Endodermal cell (in vitro differentiated cells): ENCODE measurements around the gene EPB41. TPM values are rescaled to one million over a fixed set of nuclear protein-coding genes. Genes with fewer than 3 reads are reported as not detected.

Source experiments
- DNase-seq: peaks from one replicate; pipeline ENCODE4 v3.0.0-alpha.2; 2017
- H3K27ac ChIP-seq: 2 replicates; pipeline ENCODE4 v1.5.1; 2013; ENCODE audit warnings: mild to moderate bottlenecking, low read depth, low read length, moderate library complexity
- H3K27me3 ChIP-seq: 2 replicates; pipeline ENCODE4 v1.6.1; 2013; ENCODE audit warnings: mild to moderate bottlenecking, low read length, moderate library complexity; ENCODE audit not compliant: insufficient read depth, control insufficient read depth, poor library complexity, severe bottlenecking
- H3K36me3 ChIP-seq: 2 replicates; pipeline ENCODE4 v1.7.0; 2013; ENCODE audit warnings: mild to moderate bottlenecking, low read length, moderate library complexity; ENCODE audit not compliant: control insufficient read depth, insufficient read depth
- H3K4me1 ChIP-seq: one replicate; pipeline ENCODE4 v1.7.0; 2013; ENCODE audit warnings: low read length; ENCODE audit not compliant: control insufficient read depth, insufficient read depth
- H3K4me3 ChIP-seq: 2 replicates; pipeline ENCODE4 v1.5.1; 2013; ENCODE audit warnings: mild to moderate bottlenecking, low read length, moderate library complexity
- H3K9ac ChIP-seq: 2 replicates; pipeline ENCODE4 v1.6.1; 2013; ENCODE audit warnings: mild to moderate bottlenecking, low read length, moderate library complexity; ENCODE audit not compliant: poor library complexity, severe bottlenecking; ENCODE audit errors: extremely low read depth
- H3K9me3 ChIP-seq: 2 replicates; pipeline ENCODE4 v1.6.1; 2013; ENCODE audit warnings: mild to moderate bottlenecking, low read length, moderate library complexity; ENCODE audit not compliant: control insufficient read depth
- H3K27ac Mint-ChIP-seq: 2 replicates; pipeline ENCODE4 v1.8.0; 2020; ENCODE audit warnings: mixed read lengths
- H3K27me3 Mint-ChIP-seq: 2 replicates; pipeline ENCODE4 v1.8.0; 2021; ENCODE audit warnings: mild to moderate bottlenecking, mixed read lengths; ENCODE audit not compliant: insufficient read depth
- H3K36me3 Mint-ChIP-seq: 2 replicates; pipeline ENCODE4 v1.8.0; 2020; ENCODE audit warnings: low read depth, mixed read lengths
- H3K4me1 Mint-ChIP-seq: 2 replicates; pipeline ENCODE4 v1.8.0; 2020; ENCODE audit warnings: mixed read lengths
- H3K4me3 Mint-ChIP-seq: 2 replicates; pipeline ENCODE4 v1.8.0; 2020; ENCODE audit warnings: mild to moderate bottlenecking, moderate library complexity, mixed read lengths
- H3K9me3 Mint-ChIP-seq: 2 replicates; pipeline ENCODE4 v1.8.0; 2020; ENCODE audit warnings: mild to moderate bottlenecking, mixed read lengths
- WGBS, 2 experiments: methylation state at CpG; one replicate each; pipeline versions ENCODE4 v1.1.5 to v1.1.7; 2013; ENCODE audit warnings: missing lambda C conversion rate in 2 of 2, mixed read lengths in 1 of 2; ENCODE audit not compliant: insufficient coverage in 1 of 2, insufficient read length in 1 of 2; 5-methylcytosine and 5-hydroxymethylcytosine counted together
- total RNA-seq, 2 donors: library from RNA; stranded (reverse); fragmentation: NEBNext Ultra II Directional in 1 of 2; extraction: Animal tissue kit (Norgen Biotek cat#: 25700) in 1 of 2; gene quantifications; 2 replicates in 1 of 2; 3 replicates in 1 of 2; pipeline ENCODE4 v1.2.1, GENCODE V29; 2021
- TF ChIP-seq, protein P1 (sequence below): fragments of 200-600 bp; sonication (generic); conservative IDR thresholded peaks from 2 replicates; pipeline ENCODE4 v1.5.0; 2021; ENCODE audit warnings: antibody characterized with exemption, mild to moderate bottlenecking

Gene EPB41
- total RNA-seq, 2 donors from 2014 or later = 60.3 to 91.0 TPM

DNA sequence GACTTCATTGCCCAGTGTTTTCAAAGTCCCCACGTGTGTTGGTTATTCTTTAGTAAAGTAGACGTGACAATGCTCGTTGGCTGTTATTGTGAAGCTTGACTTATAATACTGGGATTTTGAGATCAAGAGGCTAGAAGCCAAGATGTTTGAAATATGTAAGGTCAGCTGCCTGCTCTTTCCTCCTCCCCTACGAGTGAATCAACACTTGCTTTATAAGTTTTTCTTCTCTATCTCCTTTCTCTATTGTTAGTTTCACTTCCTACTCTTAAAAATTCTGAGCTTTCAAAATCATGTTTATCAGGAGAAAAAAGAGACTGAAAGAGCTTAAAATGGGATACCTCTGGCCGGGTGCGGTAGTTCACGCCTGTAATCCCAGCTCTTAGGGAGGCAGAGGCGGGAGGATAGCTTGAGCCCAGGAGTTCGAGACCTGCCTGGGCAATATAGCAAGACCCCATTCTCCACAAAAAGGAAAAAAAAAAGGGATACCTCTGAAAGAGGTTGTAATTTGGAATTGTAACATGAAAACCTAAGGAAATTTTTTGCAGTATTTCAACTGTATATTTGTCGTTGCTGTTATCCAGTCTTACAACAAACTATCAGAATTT, 72.0 kb downstream of the EPB41 start:
- Histone ChIP-seq H3K4me1 (no peaks in the 10 kb centered on the region), H3K27ac (no peak overlapping the region), H3K4me3 (no peak overlapping the region), H3K27me3 (no peaks in the 10 kb centered on the region), H3K9ac (no peak overlapping the region), H3K36me3 (peaks cover 5% of the 10 kb centered on the region), H3K9me3 (peaks cover 18% of the 10 kb centered on the region)
- H3K27me3 Mint-ChIP-seq = no peaks in the 10 kb centered on the region
- H3K36me3 Mint-ChIP-seq = peaks cover 5% of the 10 kb centered on the region
- no peak overlapping the region for H3K4me3 Mint-ChIP-seq
- no peak overlapping the region for H3K27ac Mint-ChIP-seq
- 80 to 92% methylated on average over 1 to 9 of the region's 10 CpGs for WGBS, 2 experiments
- peaks cover 25% of the 10 kb centered on the region for H3K4me1 Mint-ChIP-seq
- no peak for DNase-seq
- TF ChIP-seq, protein P1, sequence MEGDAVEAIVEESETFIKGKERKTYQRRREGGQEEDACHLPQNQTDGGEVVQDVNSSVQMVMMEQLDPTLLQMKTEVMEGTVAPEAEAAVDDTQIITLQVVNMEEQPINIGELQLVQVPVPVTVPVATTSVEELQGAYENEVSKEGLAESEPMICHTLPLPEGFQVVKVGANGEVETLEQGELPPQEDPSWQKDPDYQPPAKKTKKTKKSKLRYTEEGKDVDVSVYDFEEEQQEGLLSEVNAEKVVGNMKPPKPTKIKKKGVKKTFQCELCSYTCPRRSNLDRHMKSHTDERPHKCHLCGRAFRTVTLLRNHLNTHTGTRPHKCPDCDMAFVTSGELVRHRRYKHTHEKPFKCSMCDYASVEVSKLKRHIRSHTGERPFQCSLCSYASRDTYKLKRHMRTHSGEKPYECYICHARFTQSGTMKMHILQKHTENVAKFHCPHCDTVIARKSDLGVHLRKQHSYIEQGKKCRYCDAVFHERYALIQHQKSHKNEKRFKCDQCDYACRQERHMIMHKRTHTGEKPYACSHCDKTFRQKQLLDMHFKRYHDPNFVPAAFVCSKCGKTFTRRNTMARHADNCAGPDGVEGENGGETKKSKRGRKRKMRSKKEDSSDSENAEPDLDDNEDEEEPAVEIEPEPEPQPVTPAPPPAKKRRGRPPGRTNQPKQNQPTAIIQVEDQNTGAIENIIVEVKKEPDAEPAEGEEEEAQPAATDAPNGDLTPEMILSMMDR = no peak
- H3K9me3 Mint-ChIP-seq = no peaks in the 10 kb centered on the region

DNA sequence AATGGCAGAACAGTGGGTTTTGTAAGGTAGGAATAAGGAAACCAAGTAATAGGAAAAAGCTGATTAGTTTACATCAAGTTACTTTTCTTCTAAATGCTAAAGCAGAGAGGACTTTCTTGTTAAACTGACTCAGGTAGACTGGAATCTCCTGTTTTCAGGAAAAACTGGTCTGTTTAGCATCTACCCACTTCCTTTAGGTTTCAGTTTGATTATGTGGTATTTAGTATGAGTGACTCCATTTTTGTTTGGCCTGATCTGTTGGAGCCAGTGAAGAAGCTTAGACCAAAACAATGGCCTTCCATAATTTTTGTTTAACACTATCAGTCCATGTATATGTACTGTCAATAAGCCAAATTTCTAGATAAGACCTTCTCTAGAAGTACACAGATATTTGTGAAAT, 88.4 kb downstream of the EPB41 start:
- H3K9me3 ChIP-seq = no peaks in the 10 kb centered on the region
- no peak overlapping the region for H3K9ac ChIP-seq
- DNase-seq = no peak
- Mint-ChIP-seq H3K4me1 (peaks cover 5% of the 10 kb centered on the region), H3K27me3 (no peaks in the 10 kb centered on the region), H3K4me3 (no peak overlapping the region), H3K36me3 (peaks cover 29% of the 10 kb centered on the region), H3K9me3 (no peaks in the 10 kb centered on the region), H3K27ac (no peak overlapping the region)
- TF ChIP-seq, protein P1 = no peak
- H3K4me3 ChIP-seq = no peak overlapping the region
- no peaks in the 10 kb centered on the region for H3K36me3 ChIP-seq
- H3K27ac ChIP-seq = no peak overlapping the region
- no peaks in the 10 kb centered on the region for H3K4me1 ChIP-seq
- no peaks in the 10 kb centered on the region for H3K27me3 ChIP-seq

DNA sequence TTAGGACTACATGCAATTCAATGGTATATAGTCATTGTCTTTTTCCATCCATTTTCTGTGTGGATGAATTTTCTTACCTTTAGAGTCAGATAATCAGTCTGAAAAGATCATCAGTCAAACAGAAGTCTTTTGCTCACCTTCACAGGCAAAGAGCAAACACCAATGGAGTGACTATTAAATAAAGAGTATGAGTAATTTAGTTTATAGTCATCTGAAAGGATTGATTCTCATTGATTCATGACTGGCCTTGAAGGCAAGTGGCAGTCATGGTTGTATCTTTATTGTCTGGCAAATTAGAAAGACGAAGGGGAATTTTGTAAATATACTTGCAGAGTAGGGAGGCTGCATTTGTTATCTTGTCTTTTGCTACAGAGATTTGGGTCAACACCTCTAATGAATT, 89.9 kb downstream of the EPB41 start:
- Mint-ChIP-seq H3K9me3 (no peaks in the 10 kb centered on the region), H3K27ac (no peak overlapping the region), H3K36me3 (peaks cover 20% of the 10 kb centered on the region), H3K4me3 (no peak overlapping the region), H3K27me3 (no peaks in the 10 kb centered on the region), H3K4me1 (peaks cover 12% of the 10 kb centered on the region)
- Histone ChIP-seq H3K27ac (no peak overlapping the region), H3K4me3 (no peak overlapping the region), H3K9ac (no peak overlapping the region), H3K4me1 (no peaks in the 10 kb centered on the region), H3K27me3 (no peaks in the 10 kb centered on the region), H3K9me3 (no peaks in the 10 kb centered on the region), H3K36me3 (no peaks in the 10 kb centered on the region)
- no peak for DNase-seq
- 90 to 100% methylated on average over 1 of the region's 1 CpG for WGBS, 2 experiments
- TF ChIP-seq, protein P1 = no peak
